ENCODE data around the gene ZNF35.

Gene ZNF35

GRCh38 chr3:44685128-44685800 is 36.7 kb downstream of the ZNF35 start:
- DNase-seq: no peak

- no peak for DNase-seq
Observed at GRCh38 chr3:44687898-44688297, 39.4 kb downstream of the ZNF35 start.
